Trophoblast cell (in vitro differentiated cells and primary cell): Measurements from ENCODE around the gene CCR3.

Experiments
- DNase-seq, 2 donors: peaks; one replicate each; pipeline ENCODE4 v3.0.0-alpha.2; 2016
- H2AFZ ChIP-seq: 2 replicates; pipeline ENCODE4 v1.6.1; 2013; ENCODE audit warnings: low read length, moderate library complexity, mild to moderate bottlenecking; ENCODE audit not compliant: insufficient read depth, poor library complexity
- H2AK5ac ChIP-seq: 2 replicates; pipeline ENCODE4 v1.6.1; 2013; ENCODE audit warnings: mild to moderate bottlenecking, low read length
- H2BK120ac ChIP-seq: 2 replicates; pipeline ENCODE4 v1.6.1; 2013; ENCODE audit warnings: low read length, mild to moderate bottlenecking, moderate library complexity; ENCODE audit not compliant: insufficient read depth, poor library complexity
- H2BK12ac ChIP-seq: 2 replicates; pipeline ENCODE4 v1.6.1; 2013; ENCODE audit warnings: mild to moderate bottlenecking, low read length, moderate library complexity
- H2BK5ac ChIP-seq: 2 replicates; pipeline ENCODE4 v1.6.1; 2013; ENCODE audit warnings: low read length, low read depth, moderate library complexity, mild to moderate bottlenecking; ENCODE audit not compliant: poor library complexity
- H3K14ac ChIP-seq: 2 replicates; pipeline ENCODE4 v1.6.1; 2013; ENCODE audit warnings: mild to moderate bottlenecking, low read length
- H3K18ac ChIP-seq: 2 replicates; pipeline ENCODE4 v1.6.1; 2013; ENCODE audit warnings: mild to moderate bottlenecking, low read length
- H3K23ac ChIP-seq: 2 replicates; pipeline ENCODE4 v1.6.1; 2013; ENCODE audit warnings: low read length
- H3K27ac ChIP-seq: 2 replicates; pipeline ENCODE4 v1.5.1; 2013; ENCODE audit warnings: low read depth, mild to moderate bottlenecking, inconsistent platforms, low read length, moderate library complexity
- H3K27me3 ChIP-seq: 2 replicates; pipeline ENCODE4 v1.6.1; 2013; ENCODE audit warnings: inconsistent platforms, mild to moderate bottlenecking, low read length, moderate library complexity; ENCODE audit not compliant: insufficient read depth
- H3K36me3 ChIP-seq, 2 experiments: 1 replicate in 1 of 2; 2 replicates in 1 of 2; pipeline ENCODE4 v1.6.1; 2013; ENCODE audit warnings: low read length in 2 of 2, mild to moderate bottlenecking in 2 of 2, moderate library complexity in 1 of 2; ENCODE audit not compliant: insufficient read depth in 2 of 2, control insufficient read depth in 1 of 2
- H3K4ac ChIP-seq: 2 replicates; pipeline ENCODE4 v1.6.1; 2013; ENCODE audit warnings: low read depth, mild to moderate bottlenecking, low read length, moderate library complexity
- H3K4me1 ChIP-seq, 2 experiments: 1 replicate in 1 of 2; 2 replicates in 1 of 2; pipeline ENCODE4 v1.6.1; 2013; ENCODE audit warnings: low read length in 2 of 2, mild to moderate bottlenecking in 2 of 2, moderate library complexity in 1 of 2; ENCODE audit not compliant: insufficient read depth in 2 of 2, control insufficient read depth in 1 of 2
- H3K4me2 ChIP-seq: 2 replicates; pipeline ENCODE4 v1.6.1; 2013; ENCODE audit warnings: inconsistent platforms, mild to moderate bottlenecking, low read length, moderate library complexity
- H3K4me3 ChIP-seq: 2 replicates; pipeline ENCODE4 v1.5.1; 2013; ENCODE audit warnings: mild to moderate bottlenecking, low read depth, low read length, inconsistent platforms
- H3K79me1 ChIP-seq: one replicate; pipeline ENCODE4 v1.6.1; 2013; ENCODE audit warnings: low read length
- H3K79me2 ChIP-seq: 2 replicates; pipeline ENCODE4 v1.6.1; 2013; ENCODE audit warnings: low read length, mild to moderate bottlenecking; ENCODE audit not compliant: control insufficient read depth, insufficient read depth, poor library complexity
- H3K9ac ChIP-seq: 2 replicates; pipeline ENCODE4 v1.6.1; 2013; ENCODE audit warnings: mild to moderate bottlenecking, low read length
- H3K9me3 ChIP-seq: 2 replicates; pipeline ENCODE4 v1.6.1; 2013; ENCODE audit warnings: low read depth, mild to moderate bottlenecking, control low read depth, inconsistent platforms, low read length; ENCODE audit not compliant: insufficient read depth
- H4K12ac ChIP-seq: 2 replicates; pipeline ENCODE4 v1.6.1; 2013; ENCODE audit warnings: low read depth, mild to moderate bottlenecking, low read length, moderate library complexity
- H4K8ac ChIP-seq: 2 replicates; pipeline ENCODE4 v1.6.1; 2013; ENCODE audit warnings: low read depth, mild to moderate bottlenecking, low read length, moderate library complexity
- H4K91ac ChIP-seq: one replicate; pipeline ENCODE4 v1.6.1; 2013; ENCODE audit warnings: low read depth, mild to moderate bottlenecking, low read length, moderate library complexity
- WGBS: extraction: QIAGEN DNeasy Blood & Tissue Kit; methylation state at CpG from one replicate; pipeline ENCODE4 v1.1.7; 2013; ENCODE audit warnings: missing lambda C conversion rate; ENCODE audit not compliant: insufficient read length, insufficient coverage; ENCODE audit errors: extremely low coverage; 5-methylcytosine and 5-hydroxymethylcytosine counted together

CCR3 gene

DNA sequence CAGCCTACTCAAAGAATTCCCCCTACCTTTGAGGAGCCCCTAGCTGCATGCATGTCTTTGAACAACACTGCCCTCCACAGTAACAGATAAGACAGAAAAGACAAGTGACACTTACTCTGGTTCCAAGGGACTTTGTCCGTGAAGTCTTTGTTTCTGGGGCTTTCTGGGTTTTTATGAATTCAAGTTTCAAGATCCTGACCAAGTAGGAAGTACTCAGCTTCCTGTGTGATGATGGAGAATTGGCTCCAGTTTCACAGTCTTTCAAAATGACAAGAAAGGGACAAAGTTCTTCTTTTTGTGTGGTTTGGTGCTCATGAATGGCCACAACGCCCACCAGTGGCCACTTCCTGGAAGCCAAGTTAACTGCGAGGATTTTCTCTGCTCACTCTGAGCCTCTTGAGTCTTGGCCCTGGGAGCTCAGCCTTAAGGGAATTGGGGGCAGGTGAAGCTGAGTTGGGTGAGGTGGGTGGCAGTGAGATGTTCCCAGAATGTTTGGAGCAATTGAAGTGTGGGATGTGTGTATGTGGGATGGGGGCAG is 34.0 kb upstream of the CCR3 start, which contains the start of gene CCR1:
CCR1 (minus strand) TSS at position 147 of the 538 bp plus-strand sequence. CDS start 4,000 bp downstream, outside the sequence.
- Histone ChIP-seq H3K23ac (no peak within 1 kb of the TSS), H3K4ac (no peak within 1 kb of the TSS), H3K79me2 (no peaks in the 10 kb centered on the region), H2BK5ac (peak within 1 kb of the TSS; percentile 24), H2BK120ac (peak within 1 kb of the TSS; percentile 52), H4K12ac (no peak within 1 kb of the TSS), H4K91ac (peak within 1 kb of the TSS; percentile 60), H4K8ac (peak within 1 kb of the TSS; percentile 17), H3K18ac (no peak within 1 kb of the TSS), H3K9ac (no peak within 1 kb of the TSS), H3K9me3 (peaks cover under 1% of the 10 kb centered on the region), H2BK12ac (peak within 1 kb of the TSS; percentile 63), H3K79me1 (peaks cover 9% of the 10 kb centered on the region), H3K36me3 (peaks cover 0 to 6% of the 10 kb centered on the region in 2 experiments), H3K27ac (no peak within 1 kb of the TSS), H3K4me3 (no peak within 1 kb of the TSS), H2AFZ (no peak within 1 kb of the TSS), H2AK5ac (peak within 1 kb of the TSS; percentile 60), H3K4me1 (peaks cover 0 to 8% of the 10 kb centered on the region in 2 experiments), H3K14ac (peak within 1 kb of the TSS; percentile 33), H3K27me3 (no peaks in the 10 kb centered on the region), H3K4me2 (no peak within 1 kb of the TSS)
- peak; percentile 57 to 83 for DNase-seq
- WGBS = no CpG with 5 or more reads among the region's 3 CpGs

DNA sequence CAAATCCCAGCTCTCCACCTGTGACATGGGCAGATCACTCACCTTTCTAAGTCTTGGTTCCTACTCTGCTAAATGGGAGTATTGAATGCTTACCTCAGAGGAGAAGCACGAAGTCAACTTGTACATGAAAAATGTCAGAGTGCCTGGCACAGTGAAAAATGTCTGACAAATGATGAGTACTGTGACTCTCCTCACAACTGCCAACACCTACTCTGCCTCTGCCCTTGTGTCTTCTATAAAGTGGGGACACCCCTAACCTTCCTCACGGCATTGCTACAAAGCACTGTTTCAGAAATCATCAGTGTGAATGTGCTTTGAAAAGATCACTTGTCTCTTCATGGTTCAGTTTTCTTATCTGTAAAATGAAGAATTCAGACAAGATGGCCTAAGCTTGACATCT is 33.2 kb upstream of the CCR3 start:
- H3K9me3 ChIP-seq = no peaks in the 10 kb centered on the region
- no peak overlapping the region for H4K12ac ChIP-seq
- H2AK5ac ChIP-seq = peak overlapping the region; percentile 60
- H2BK120ac ChIP-seq = no peak overlapping the region
- no peak overlapping the region for H3K9ac ChIP-seq
- H3K27ac ChIP-seq = no peak overlapping the region
- H3K18ac ChIP-seq = no peak overlapping the region
- no peaks in the 10 kb centered on the region for H3K27me3 ChIP-seq
- no peak overlapping the region for H2AFZ ChIP-seq
- H3K79me2 ChIP-seq = no peaks in the 10 kb centered on the region
- H3K36me3 ChIP-seq = peaks cover 0 to under 1% of the 10 kb centered on the region in 2 experiments
- no peak overlapping the region for H3K23ac ChIP-seq
- H4K8ac ChIP-seq = no peak overlapping the region
- peaks cover 0 to 8% of the 10 kb centered on the region in 2 experiments for H3K4me1 ChIP-seq
- H3K4ac ChIP-seq = no peak overlapping the region
- peaks cover 9% of the 10 kb centered on the region for H3K79me1 ChIP-seq
- H2BK12ac ChIP-seq = peak overlapping the region; percentile 63
- H4K91ac ChIP-seq = peak overlapping the region; percentile 60
- no peak overlapping the region for H3K4me3 ChIP-seq
- H3K14ac ChIP-seq = peak overlapping the region; percentile 33
- DNase-seq = no peak
- no peak overlapping the region for H3K4me2 ChIP-seq
- WGBS = no CpG with 5 or more reads among the region's 2 CpGs
- H2BK5ac ChIP-seq = no peak overlapping the region

DNA sequence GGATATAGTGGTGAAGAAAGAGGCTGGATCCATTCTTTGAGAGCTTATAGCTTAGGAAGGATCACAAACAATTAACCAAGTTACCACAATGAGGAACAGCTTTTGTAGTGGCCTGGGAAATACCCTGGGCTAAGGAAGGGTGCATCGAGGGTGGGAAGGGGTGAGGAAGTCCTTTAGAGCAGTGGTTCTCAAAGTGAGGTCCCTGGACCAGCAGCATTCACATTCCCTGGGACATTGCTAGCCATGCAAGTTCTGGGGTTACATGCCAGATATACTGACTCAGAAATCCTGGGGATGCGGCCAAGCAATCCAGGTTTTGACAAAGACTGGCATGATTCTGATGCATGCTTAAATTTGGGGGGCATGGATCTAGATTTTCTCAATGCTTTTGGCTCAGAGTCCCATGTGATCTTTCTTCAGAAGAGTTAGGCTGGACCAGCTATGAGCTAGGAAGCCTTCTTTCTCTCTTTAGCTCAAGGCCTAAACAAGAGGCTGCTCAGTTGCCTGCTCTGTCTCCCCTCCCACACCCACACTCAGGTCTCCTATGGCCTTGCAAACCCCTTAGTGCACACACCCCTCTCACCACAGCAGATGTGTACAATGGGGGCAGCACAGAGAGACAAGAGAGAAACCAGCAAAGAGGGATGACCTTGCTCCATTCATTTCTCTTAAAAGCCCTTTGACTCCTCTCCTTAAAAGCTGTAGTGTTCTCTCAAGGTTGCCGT is 32.4 kb upstream of the CCR3 start:
- no peak overlapping the region for H3K14ac ChIP-seq
- peaks cover 0 to 8% of the 10 kb centered on the region in 2 experiments for H3K4me1 ChIP-seq
- WGBS = no CpG with 5 or more reads among the region's 3 CpGs
- H3K4ac ChIP-seq = no peak overlapping the region
- H3K36me3 ChIP-seq = no peaks in the 10 kb centered on the region
- H3K18ac ChIP-seq = no peak overlapping the region
- H3K23ac ChIP-seq = no peak overlapping the region
- no peak overlapping the region for H2BK120ac ChIP-seq
- no peaks in the 10 kb centered on the region for H3K79me2 ChIP-seq
- no peaks in the 10 kb centered on the region for H3K9me3 ChIP-seq
- H3K4me3 ChIP-seq = no peak overlapping the region
- no peak overlapping the region for H2AK5ac ChIP-seq
- H3K27ac ChIP-seq = no peak overlapping the region
- no peak overlapping the region for H2AFZ ChIP-seq
- no peak overlapping the region for H3K4me2 ChIP-seq
- peaks cover 9% of the 10 kb centered on the region for H3K79me1 ChIP-seq
- H2BK5ac ChIP-seq = no peak overlapping the region
- H4K91ac ChIP-seq = no peak overlapping the region
- H2BK12ac ChIP-seq = no peak overlapping the region
- no peak overlapping the region for H4K12ac ChIP-seq
- no peak overlapping the region for H3K9ac ChIP-seq
- no peak overlapping the region for H4K8ac ChIP-seq
- no peaks in the 10 kb centered on the region for H3K27me3 ChIP-seq
- DNase-seq = no peak

DNA sequence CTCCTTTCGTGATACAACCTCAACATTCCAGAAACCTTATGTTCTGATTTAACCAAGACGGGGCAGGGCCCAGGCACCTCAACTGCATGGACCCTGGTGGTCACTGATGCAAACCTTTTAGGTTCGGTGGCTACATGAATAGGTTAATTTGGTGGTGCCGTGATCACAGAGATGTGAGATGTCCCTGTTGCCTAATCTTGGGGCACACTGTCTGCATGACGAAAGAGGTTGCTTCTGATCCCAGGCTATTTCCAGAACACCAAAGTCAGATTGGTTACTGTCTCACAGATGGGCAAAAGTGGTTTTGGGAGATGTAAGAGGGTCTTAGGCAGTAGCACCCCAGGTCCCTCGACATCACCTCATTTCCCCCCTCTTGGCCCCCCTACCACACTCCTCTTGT is 30.2 kb upstream of the CCR3 start:
- Histone ChIP-seq H3K4me3 (no peak overlapping the region), H4K12ac (no peak overlapping the region), H3K4ac (no peak overlapping the region), H3K36me3 (no peaks in the 10 kb centered on the region), H4K8ac (no peak overlapping the region), H3K23ac (no peak overlapping the region), H3K14ac (no peak overlapping the region), H3K27me3 (no peaks in the 10 kb centered on the region), H3K4me2 (no peak overlapping the region), H2AFZ (no peak overlapping the region), H3K18ac (no peak overlapping the region), H2BK5ac (no peak overlapping the region), H3K27ac (no peak overlapping the region), H2BK120ac (no peak overlapping the region), H2BK12ac (no peak overlapping the region), H3K9me3 (no peaks in the 10 kb centered on the region), H2AK5ac (no peak overlapping the region), H3K79me2 (no peaks in the 10 kb centered on the region), H4K91ac (no peak overlapping the region), H3K9ac (no peak overlapping the region), H3K79me1 (peaks cover 4% of the 10 kb centered on the region), H3K4me1 (no peaks in the 10 kb centered on the region)
- no peak for DNase-seq
- WGBS = no CpG with 5 or more reads among the region's 6 CpGs
